Thymus (tissue), 11 donors: ENCODE data around the gene TRPM6. TPM values are rescaled to one million over a fixed set of nuclear protein-coding genes. Genes with fewer than 3 reads are reported as not detected.

Experiments used
- DNase-seq, 9 donors: peaks; one replicate each; pipeline ENCODE4 v3.0.0-alpha.2; 2013; ENCODE audit warnings: low spot score in 9 of 9, low read depth in 6 of 9, missing footprints in 1 of 9
- H3K27ac ChIP-seq, 2 donors: one replicate each; pipeline ENCODE4 v1.5.1; 2013; ENCODE audit warnings: control low read depth in 1 of 2, low read depth in 1 of 2, low read length in 1 of 2, mild to moderate bottlenecking in 1 of 2, moderate library complexity in 1 of 2
- H3K27me3 ChIP-seq, 2 donors: one replicate each; pipeline ENCODE4 v1.5.1; 2013; ENCODE audit warnings: low read length in 1 of 2; ENCODE audit not compliant: control insufficient read depth in 2 of 2, insufficient read depth in 1 of 2
- H3K36me3 ChIP-seq, 2 donors: one replicate each; pipeline ENCODE4 v1.5.1; 2013; ENCODE audit warnings: low read length in 1 of 2, mild to moderate bottlenecking in 1 of 2, moderate library complexity in 1 of 2; ENCODE audit not compliant: control insufficient read depth in 2 of 2, insufficient read depth in 2 of 2
- H3K4me1 ChIP-seq, 2 donors: one replicate each; pipeline ENCODE4 v1.5.1; 2013; ENCODE audit warnings: low read length in 2 of 2; ENCODE audit not compliant: control insufficient read depth in 2 of 2, insufficient read depth in 2 of 2
- H3K4me3 ChIP-seq, 2 donors: one replicate each; pipeline ENCODE4 v1.5.1; 2013; ENCODE audit warnings: low read length in 2 of 2, control low read depth in 1 of 2, mild to moderate bottlenecking in 1 of 2
- H3K9me3 ChIP-seq, 2 donors: one replicate each; pipeline ENCODE4 v1.5.1; 2013; ENCODE audit warnings: low read length in 1 of 2, mild to moderate bottlenecking in 1 of 2; ENCODE audit not compliant: control insufficient read depth in 2 of 2, insufficient read depth in 1 of 2
- WGBS: extraction: QIAGEN DNeasy Blood & Tissue Kit; methylation state at CpG from one replicate; pipeline ENCODE4 v1.1.7; 2013; 5-methylcytosine and 5-hydroxymethylcytosine counted together
- polyA plus RNA-seq: library from polyadenylated mRNA; stranded (reverse); fragments of 200-250 nt; gene quantifications from one replicate; pipeline ENCODE4 v1.2.3, GENCODE V29; 2013
- total RNA-seq: library from RNA; stranded (reverse); fragments of 120-200 nt; gene quantifications from one replicate; pipeline ENCODE4 v1.2.4, GENCODE V29; 2013
- donor health status: healthy.

The TRPM6 gene
- total and polyA plus RNA-seq, 2 donors = 0.47 to 0.87 TPM

DNA sequence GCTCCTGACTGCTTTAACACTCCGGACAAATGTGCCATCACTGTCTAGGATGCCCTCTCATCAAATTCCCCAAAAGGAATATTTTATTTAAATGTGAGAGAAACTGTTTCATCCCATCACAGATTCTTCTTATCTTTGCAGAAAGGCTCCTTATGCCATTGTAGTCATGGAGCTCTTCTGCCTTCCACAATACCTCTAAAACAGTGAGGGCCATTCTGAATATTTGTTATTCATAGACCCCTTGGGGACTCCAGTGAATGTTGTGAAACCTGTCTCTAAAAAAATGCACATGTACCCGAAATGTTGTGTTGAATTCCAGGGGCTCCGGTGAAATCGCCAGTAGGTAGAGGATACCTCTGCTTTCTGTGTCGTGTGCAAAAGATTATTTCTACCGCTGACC lies 213.6 kb downstream of the TRPM6 start:
- no peaks in the 10 kb centered on the region for H3K9me3 ChIP-seq
- DNase-seq = no peak
- 91% methylated on average over 6 of the region's 6 CpGs for WGBS

More for the DNA sequence above, 213.6 kb downstream of the TRPM6 start:
- Histone ChIP-seq H3K36me3 (no peaks in the 10 kb centered on the region), H3K4me3 (no peak overlapping the region), H3K27me3 (no peaks in the 10 kb centered on the region), H3K4me1 (no peaks in the 10 kb centered on the region), H3K27ac (no peak overlapping the region)

Other genes starting within 250 kb of the TRPM6 start
- gene C9orf40, start 65.0 kb upstream of the TRPM6 start, total RNA-seq = 4.3 TPM
- 5.5 TPM for gene C9orf40, start 65.0 kb upstream of the TRPM6 start, polyA plus RNA-seq
- 20.7 TPM for gene CARNMT1, start 140.4 kb upstream of the TRPM6 start, total RNA-seq
- 11.7 TPM for gene CARNMT1, start 140.4 kb upstream of the TRPM6 start, polyA plus RNA-seq
- gene NMRK1, start 200.2 kb upstream of the TRPM6 start, total RNA-seq = 26.1 TPM
- 126 TPM for gene NMRK1, start 200.2 kb upstream of the TRPM6 start, polyA plus RNA-seq
- gene OSTF1, start 200.6 kb upstream of the TRPM6 start, total RNA-seq = 54.8 TPM
- gene OSTF1, start 200.6 kb upstream of the TRPM6 start, polyA plus RNA-seq = 80.5 TPM